Karpas-422 (cell line): ENCODE results near the gene NEURL1. TPM values are rescaled to one million over a fixed set of nuclear protein-coding genes. Genes with fewer than 3 reads are reported as not detected.
"Not testable (repeated sequence)": the region's sequence is repeated elsewhere in the genome, so short reads cannot be mapped to it uniquely, and the experiment has no call there.

Experiments
- DNase-seq: peaks from one replicate; pipeline ENCODE4 v3.0.0-alpha.2; 2015
- H2AFZ ChIP-seq: fragments of 200-600 bp; sonication (generic); 2 replicates; pipeline ENCODE4 v1.6.1; 2014; ENCODE audit warnings: antibody characterized with exemption, low read length, mixed read lengths
- H3K27ac ChIP-seq: fragments of 200-600 bp; sonication (generic); 2 replicates; pipeline ENCODE4 v1.5.1; 2014; ENCODE audit warnings: mild to moderate bottlenecking, low read length, moderate library complexity
- H3K27me3 ChIP-seq: fragments of 200-600 bp; sonication (generic); 2 replicates; pipeline ENCODE4 v1.6.1; 2014; ENCODE audit warnings: low read length, mixed read lengths
- H3K36me3 ChIP-seq: fragments of 200-600 bp; sonication (generic); 2 replicates; pipeline ENCODE4 v1.6.1; 2014; ENCODE audit warnings: low read length, mixed read lengths; ENCODE audit not compliant: insufficient read depth
- H3K4me1 ChIP-seq: fragments of 200-600 bp; sonication (generic); 2 replicates; pipeline ENCODE4 v1.6.1; 2014; ENCODE audit warnings: mild to moderate bottlenecking, low read length, mixed read lengths
- H3K4me2 ChIP-seq: fragments of 200-600 bp; sonication (generic); 2 replicates; pipeline ENCODE4 v1.6.1; 2014; ENCODE audit warnings: low read length, low read depth, mild to moderate bottlenecking; ENCODE audit not compliant: poor library complexity, severe bottlenecking
- H3K4me3 ChIP-seq: fragments of 200-600 bp; sonication (generic); 2 replicates; pipeline ENCODE4 v1.5.1; 2014; ENCODE audit warnings: mild to moderate bottlenecking, antibody characterized with exemption, low read length, mixed read lengths
- H3K79me2 ChIP-seq: fragments of 200-600 bp; sonication (generic); 2 replicates; pipeline ENCODE4 v1.6.1; 2014; ENCODE audit warnings: mild to moderate bottlenecking, low read length, mixed read lengths
- H3K9ac ChIP-seq: fragments of 200-600 bp; sonication (generic); 2 replicates; pipeline ENCODE4 v1.6.0; 2014; ENCODE audit warnings: low read length
- H3K9me2 ChIP-seq: fragments of 200-600 bp; sonication (generic), shearing (Covaris generic); replicated peaks from 2 replicates; pipeline ENCODE4 v1.6.0; 2014; ENCODE audit warnings: mild to moderate bottlenecking, low read length, moderate library complexity; ENCODE audit not compliant: insufficient read depth
- H3K9me3 ChIP-seq: fragments of 300-700, 200-600 bp; sonication (generic); 2 replicates; pipeline ENCODE4 v1.6.1; 2014; ENCODE audit warnings: low read length, mixed read lengths
- H4K20me1 ChIP-seq: fragments of 200-600 bp; sonication (generic); 2 replicates; pipeline ENCODE4 v1.6.1; 2014; ENCODE audit warnings: mild to moderate bottlenecking, antibody characterized with exemption, low read length, low read depth; ENCODE audit not compliant: insufficient read depth
- total RNA-seq: library from RNA; depleted of rRNA; stranded (reverse); fragments of >200 nt; shearing (Covaris generic); gene quantifications from 2 replicates; pipeline ENCODE4 v1.2.3, GENCODE V29; 2014; ENCODE audit warnings: low replicate concordance

The NEURL1 gene
- total RNA-seq, 1 experiment from 2014 or later: not detected

GRCh38 chr10:103626178-103626577 lies 132.7 kb downstream of the NEURL1 start:
- Histone ChIP-seq H3K27ac (no peak overlapping the region), H2AFZ (no peak overlapping the region), H3K9ac (no peak overlapping the region), H3K9me2 (no peaks in the 10 kb centered on the region), H3K4me3 (no peak overlapping the region), H4K20me1 (0 out of 2 replicates have a peak, but pooled peaks cover 2% of the 10 kb centered on the region), H3K36me3 (no peaks in the 10 kb centered on the region), H3K4me2 (no peak overlapping the region), H3K9me3 (no peaks in the 10 kb centered on the region), H3K4me1 (no peaks in the 10 kb centered on the region), H3K79me2 (no peaks in the 10 kb centered on the region), H3K27me3 (no peaks in the 10 kb centered on the region)
- no peak for DNase-seq

GRCh38 chr10:103627111-103627892 lies 133.8 kb downstream of the NEURL1 start:
- Histone ChIP-seq H2AFZ (no peak overlapping the region), H4K20me1 (0 out of 2 replicates have a peak, but pooled peaks cover 2% of the 10 kb centered on the region), H3K9me2 (no peaks in the 10 kb centered on the region), H3K4me3 (no peak overlapping the region), H3K4me1 (no peaks in the 10 kb centered on the region), H3K36me3 (no peaks in the 10 kb centered on the region), H3K79me2 (no peaks in the 10 kb centered on the region), H3K27ac (no peak overlapping the region), H3K9me3 (no peaks in the 10 kb centered on the region), H3K9ac (no peak overlapping the region), H3K27me3 (no peaks in the 10 kb centered on the region), H3K4me2 (no peak overlapping the region)
- no peak for DNase-seq

- DNase-seq: no peak
- Histone ChIP-seq H3K79me2 (no peaks in the 10 kb centered on the region), H3K9me2 (no peaks in the 10 kb centered on the region), H3K27me3 (no peaks in the 10 kb centered on the region), H3K4me3 (no peak overlapping the region), H3K36me3 (no peaks in the 10 kb centered on the region), H3K9me3 (no peaks in the 10 kb centered on the region), H3K27ac (no peak overlapping the region), H3K4me1 (no peaks in the 10 kb centered on the region), H3K9ac (no peak overlapping the region), H3K4me2 (no peak overlapping the region), H2AFZ (no peak overlapping the region), H4K20me1 (0 out of 2 replicates have a peak, but pooled peaks cover 2% of the 10 kb centered on the region)
Observed at GRCh38 chr10:103627893-103628292, 134.4 kb downstream of the NEURL1 start.

GRCh38 chr10:103629581-103629980 lies 136.1 kb downstream of the NEURL1 start:
- H3K27ac ChIP-seq: no peak overlapping the region
- H3K9me3 ChIP-seq: no peaks in the 10 kb centered on the region
- no peak for DNase-seq
- H4K20me1 ChIP-seq: 0 out of 2 replicates have a peak, but pooled peaks cover 2% of the 10 kb centered on the region
- H3K4me2 ChIP-seq: no peak overlapping the region
- H3K79me2 ChIP-seq: no peaks in the 10 kb centered on the region
- H3K9ac ChIP-seq: no peak overlapping the region
- no peaks in the 10 kb centered on the region for H3K9me2 ChIP-seq
- H3K36me3 ChIP-seq: no peaks in the 10 kb centered on the region
- H3K4me1 ChIP-seq: no peaks in the 10 kb centered on the region
- no peak overlapping the region for H3K4me3 ChIP-seq
- H3K27me3 ChIP-seq: no peaks in the 10 kb centered on the region
- H2AFZ ChIP-seq: no peak overlapping the region

- Histone ChIP-seq H3K79me2 (no peaks in the 10 kb centered on the region), H3K9me3 (no peaks in the 10 kb centered on the region), H3K4me3 (no peak overlapping the region), H3K4me2 (no peak overlapping the region), H3K27ac (no peak overlapping the region), H4K20me1 (0 out of 2 replicates have a peak, but pooled peaks cover 2% of the 10 kb centered on the region), H3K9me2 (no peaks in the 10 kb centered on the region), H3K27me3 (no peaks in the 10 kb centered on the region), H3K9ac (no peak overlapping the region), H2AFZ (no peak overlapping the region), H3K36me3 (no peaks in the 10 kb centered on the region), H3K4me1 (no peaks in the 10 kb centered on the region)
- DNase-seq: no peak
Observed at GRCh38 chr10:103630156-103630555, 136.7 kb downstream of the NEURL1 start.

- Histone ChIP-seq H3K4me3 (no peak overlapping the region), H2AFZ (no peak overlapping the region), H3K27me3 (no peaks in the 10 kb centered on the region), H3K79me2 (no peaks in the 10 kb centered on the region), H3K4me1 (no peaks in the 10 kb centered on the region), H4K20me1 (0 out of 2 replicates have a peak, but pooled peaks cover 2% of the 10 kb centered on the region), H3K9me3 (no peaks in the 10 kb centered on the region), H3K9me2 (no peaks in the 10 kb centered on the region), H3K9ac (no peak overlapping the region), H3K36me3 (no peaks in the 10 kb centered on the region), H3K27ac (no peak overlapping the region), H3K4me2 (no peak overlapping the region)
- no peak for DNase-seq
Observed at GRCh38 chr10:103632247-103632642, 138.7 kb downstream of the NEURL1 start.

GRCh38 chr10:103632871-103633270 lies 139.4 kb downstream of the NEURL1 start:
- not testable (repeated sequence) for H3K9me3 ChIP-seq, H3K36me3 ChIP-seq, H3K4me2 ChIP-seq, H3K9ac ChIP-seq, H4K20me1 ChIP-seq, DNase-seq, H2AFZ ChIP-seq, H3K27me3 ChIP-seq, H3K4me3 ChIP-seq, H3K79me2 ChIP-seq, H3K27ac ChIP-seq, H3K9me2 ChIP-seq, H3K4me1 ChIP-seq

- H3K79me2 ChIP-seq: no peaks in the 10 kb centered on the region
- H3K9ac ChIP-seq: no peak overlapping the region
- no peaks in the 10 kb centered on the region for H3K27me3 ChIP-seq
- no peak overlapping the region for H2AFZ ChIP-seq
- no peaks in the 10 kb centered on the region for H3K4me1 ChIP-seq
- no peaks in the 10 kb centered on the region for H3K9me3 ChIP-seq
- no peaks in the 10 kb centered on the region for H3K36me3 ChIP-seq
- DNase-seq: no peak
- no peak overlapping the region for H3K4me2 ChIP-seq
- no peaks in the 10 kb centered on the region for H3K9me2 ChIP-seq
- H3K27ac ChIP-seq: no peak overlapping the region
- no peak overlapping the region for H3K4me3 ChIP-seq
- H4K20me1 ChIP-seq: 0 out of 2 replicates have a peak, but pooled peaks cover 2% of the 10 kb centered on the region
Observed at GRCh38 chr10:103633846-103634245, 140.3 kb downstream of the NEURL1 start.
